Forelimb muscle (tissue), 1 donor: ENCODE results near the gene NT5C1A. TPM values are rescaled to one million over a fixed set of nuclear protein-coding genes. Genes with fewer than 3 reads are reported as not detected.

Experiments
- DNase-seq: peaks from one replicate; pipeline ENCODE4 v3.0.0-alpha.2; 2013; ENCODE audit warnings: low read depth
- polyA plus RNA-seq: library from polyadenylated mRNA; unstranded; fragments of 120-200 nt; gene quantifications from one replicate; pipeline ENCODE4 v1.2.1, GENCODE V29; 2013; ENCODE audit not compliant: insufficient read length

NT5C1A gene
- polyA plus RNA-seq, 1 donor = 9.0 TPM

- DNase-seq = no peak
Observed at GRCh38 chr1:39637361-39637760, 34.5 kb downstream of the NT5C1A start.

- no peak for DNase-seq
Observed at GRCh38 chr1:39635871-39636210, 36.1 kb downstream of the NT5C1A start.

GRCh38 chr1:39635205-39635870 lies 36.6 kb downstream of the NT5C1A start:
- no peak for DNase-seq

- DNase-seq = no peak
Observed at GRCh38 chr1:39633422-39633821, 38.5 kb downstream of the NT5C1A start.

- no peak for DNase-seq
Observed at GRCh38 chr1:39632682-39633417, 39.1 kb downstream of the NT5C1A start.

- no peak for DNase-seq
Observed at GRCh38 chr1:39632323-39632681, 39.6 kb downstream of the NT5C1A start.

GRCh38 chr1:39631361-39632322 lies 40.3 kb downstream of the NT5C1A start:
- DNase-seq = no peak

GRCh38 chr1:39628807-39629350 lies 43.0 kb downstream of the NT5C1A start:
- no peak for DNase-seq

GRCh38 chr1:39626646-39627045 lies 45.3 kb downstream of the NT5C1A start:
- no peak for DNase-seq

- no peak for DNase-seq
Observed at GRCh38 chr1:39625462-39626273, 46.2 kb downstream of the NT5C1A start.

- no peak for DNase-seq
Observed at GRCh38 chr1:39625009-39625408, 46.9 kb downstream of the NT5C1A start.

GRCh38 chr1:39623053-39623452 lies 48.9 kb downstream of the NT5C1A start:
- no peak for DNase-seq

GRCh38 chr1:39622427-39622826 lies 49.5 kb downstream of the NT5C1A start:
- DNase-seq = no peak

- no peak for DNase-seq
Observed at GRCh38 chr1:39620659-39621165, 51.2 kb downstream of the NT5C1A start.

GRCh38 chr1:39617488-39618049 lies 54.3 kb downstream of the NT5C1A start:
- DNase-seq = no peak

- no peak for DNase-seq
Observed at GRCh38 chr1:39615086-39615673, 56.7 kb downstream of the NT5C1A start.

GRCh38 chr1:39614488-39614887 lies 57.4 kb downstream of the NT5C1A start:
- DNase-seq = no peak

GRCh38 chr1:39613250-39613649 lies 58.7 kb downstream of the NT5C1A start:
- DNase-seq = no peak

- DNase-seq = no peak
Observed at GRCh38 chr1:39609618-39610331, 62.1 kb downstream of the NT5C1A start.
